BE2C (cell line): ENCODE results near the gene TASP1.
"Not testable (repeated sequence)": the region's sequence is repeated elsewhere in the genome, so short reads cannot be mapped to it uniquely, and the experiment has no call there.

Experiments used
- DNase-seq: peaks from one replicate; pipeline ENCODE4 v3.0.0-alpha.2; 2020
- H3K27me3 ChIP-seq: fragments of 250-450 bp; sonication (Bioruptor Pico); 2 replicates; pipeline ENCODE4 v1.5.1; 2020; ENCODE audit warnings: mild to moderate bottlenecking
- H3K36me3 ChIP-seq: fragments of 250-450 bp; sonication (Bioruptor Pico); 2 replicates; pipeline ENCODE4 v1.5.1; 2020; ENCODE audit warnings: mild to moderate bottlenecking
- H3K4me1 ChIP-seq: fragments of 250-450 bp; sonication (Bioruptor Pico); 2 replicates; pipeline ENCODE4 v1.5.1; 2020
- H3K4me3 ChIP-seq: 2 replicates; pipeline ENCODE4 v1.5.1; 2011; ENCODE audit warnings: low read depth, low read length
- H3K9me3 ChIP-seq: fragments of 250-450 bp; sonication (Bioruptor Pico); 2 replicates; pipeline ENCODE4 v1.5.1; 2020
- TF ChIP-seq, protein P1 (sequence below): IDR thresholded peaks from 2 replicates; pipeline ENCODE4 v1.5.1; 2012; ENCODE audit warnings: mild to moderate bottlenecking, low read depth, low read length

Gene TASP1

DNA sequence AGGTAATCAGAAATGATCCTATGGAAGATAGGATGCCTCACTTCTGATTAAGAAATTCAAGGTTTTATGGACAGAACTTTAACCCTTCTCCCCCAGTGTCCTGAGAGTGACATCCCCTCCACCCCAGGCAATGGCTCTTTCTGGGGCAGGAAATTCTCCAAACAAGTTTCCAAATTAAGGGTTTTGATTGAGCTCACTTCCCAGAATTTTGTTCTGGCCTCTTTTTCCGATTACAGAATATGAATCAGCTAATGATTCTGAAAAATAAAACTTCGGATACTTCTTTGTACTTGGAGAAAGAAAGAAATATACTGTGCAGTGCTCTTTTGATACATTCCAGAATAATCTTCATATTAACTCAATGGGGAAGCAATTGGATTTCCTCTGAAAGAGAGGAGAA is 32.8 kb upstream of the TASP1 start:
- no peaks in the 10 kb centered on the region for H3K9me3 ChIP-seq
- H3K36me3 ChIP-seq: no peaks in the 10 kb centered on the region
- no peak overlapping the region for H3K4me3 ChIP-seq
- TF ChIP-seq, protein P1, sequence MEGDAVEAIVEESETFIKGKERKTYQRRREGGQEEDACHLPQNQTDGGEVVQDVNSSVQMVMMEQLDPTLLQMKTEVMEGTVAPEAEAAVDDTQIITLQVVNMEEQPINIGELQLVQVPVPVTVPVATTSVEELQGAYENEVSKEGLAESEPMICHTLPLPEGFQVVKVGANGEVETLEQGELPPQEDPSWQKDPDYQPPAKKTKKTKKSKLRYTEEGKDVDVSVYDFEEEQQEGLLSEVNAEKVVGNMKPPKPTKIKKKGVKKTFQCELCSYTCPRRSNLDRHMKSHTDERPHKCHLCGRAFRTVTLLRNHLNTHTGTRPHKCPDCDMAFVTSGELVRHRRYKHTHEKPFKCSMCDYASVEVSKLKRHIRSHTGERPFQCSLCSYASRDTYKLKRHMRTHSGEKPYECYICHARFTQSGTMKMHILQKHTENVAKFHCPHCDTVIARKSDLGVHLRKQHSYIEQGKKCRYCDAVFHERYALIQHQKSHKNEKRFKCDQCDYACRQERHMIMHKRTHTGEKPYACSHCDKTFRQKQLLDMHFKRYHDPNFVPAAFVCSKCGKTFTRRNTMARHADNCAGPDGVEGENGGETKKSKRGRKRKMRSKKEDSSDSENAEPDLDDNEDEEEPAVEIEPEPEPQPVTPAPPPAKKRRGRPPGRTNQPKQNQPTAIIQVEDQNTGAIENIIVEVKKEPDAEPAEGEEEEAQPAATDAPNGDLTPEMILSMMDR: no peak
- peaks cover 10% of the 10 kb centered on the region for H3K27me3 ChIP-seq
- H3K4me1 ChIP-seq: no peaks in the 10 kb centered on the region
- no peak for DNase-seq

DNA sequence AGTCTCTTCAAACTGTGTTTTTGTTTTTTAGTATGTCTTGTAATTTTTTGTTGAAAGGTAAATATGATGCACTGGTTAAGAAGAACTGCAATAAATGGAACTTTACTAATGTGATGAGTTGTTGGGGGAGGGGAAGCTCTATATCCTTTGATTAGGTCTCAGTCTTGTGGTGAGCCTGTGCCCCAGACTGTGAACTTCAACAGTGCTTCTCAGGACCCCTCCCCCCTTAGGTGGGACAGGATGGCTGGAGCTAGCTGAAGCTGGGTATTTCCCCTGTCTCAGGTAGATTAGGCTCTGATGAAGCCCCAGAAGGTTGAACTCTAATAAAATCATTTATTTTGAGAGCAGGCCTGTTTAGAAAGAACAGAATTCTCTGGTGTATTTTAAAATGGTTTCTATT is 31.4 kb upstream of the TASP1 start:
- H3K27me3 ChIP-seq: peaks cover 10% of the 10 kb centered on the region
- no peak for DNase-seq
- no peaks in the 10 kb centered on the region for H3K4me1 ChIP-seq
- TF ChIP-seq, protein P1: no peak
- no peaks in the 10 kb centered on the region for H3K36me3 ChIP-seq
- H3K4me3 ChIP-seq: no peak overlapping the region
- H3K9me3 ChIP-seq: no peaks in the 10 kb centered on the region

DNA sequence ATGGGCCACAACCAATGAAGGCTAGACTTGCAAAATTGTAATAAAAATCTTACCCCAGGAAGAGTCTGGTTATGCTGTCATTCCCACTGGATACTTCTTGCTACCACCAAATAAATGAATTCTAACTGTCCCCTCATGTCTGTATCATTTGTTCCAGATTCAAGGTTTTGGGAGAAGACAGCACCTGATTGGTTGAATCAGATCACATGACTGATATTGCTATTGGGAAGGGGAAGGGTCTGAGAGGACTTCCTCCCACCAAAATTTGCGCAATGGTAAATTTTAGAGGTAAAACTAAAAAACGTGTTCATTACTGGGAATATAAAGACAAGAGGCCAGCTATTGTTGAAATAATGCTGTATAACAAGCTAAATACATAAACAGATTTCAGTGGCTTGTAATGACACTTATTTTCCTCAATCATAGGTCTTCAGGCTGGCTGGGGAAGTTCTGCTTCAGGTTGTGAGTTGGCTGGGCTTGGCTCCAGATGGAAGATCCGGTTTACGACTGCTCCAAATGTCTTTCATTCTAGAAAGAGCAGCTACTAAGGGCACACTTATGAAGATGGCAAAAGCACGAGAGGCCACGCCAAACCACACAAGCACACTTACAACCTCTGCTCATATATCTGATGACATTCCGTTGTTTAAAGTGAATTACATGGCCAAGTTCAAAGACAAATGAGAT is 27.1 kb upstream of the TASP1 start:
- H3K4me3 ChIP-seq: no peak overlapping the region
- DNase-seq: no peak
- no peaks in the 10 kb centered on the region for H3K9me3 ChIP-seq
- no peaks in the 10 kb centered on the region for H3K36me3 ChIP-seq
- TF ChIP-seq, protein P1: no peak
- H3K27me3 ChIP-seq: peaks cover 25% of the 10 kb centered on the region
- no peaks in the 10 kb centered on the region for H3K4me1 ChIP-seq

DNA sequence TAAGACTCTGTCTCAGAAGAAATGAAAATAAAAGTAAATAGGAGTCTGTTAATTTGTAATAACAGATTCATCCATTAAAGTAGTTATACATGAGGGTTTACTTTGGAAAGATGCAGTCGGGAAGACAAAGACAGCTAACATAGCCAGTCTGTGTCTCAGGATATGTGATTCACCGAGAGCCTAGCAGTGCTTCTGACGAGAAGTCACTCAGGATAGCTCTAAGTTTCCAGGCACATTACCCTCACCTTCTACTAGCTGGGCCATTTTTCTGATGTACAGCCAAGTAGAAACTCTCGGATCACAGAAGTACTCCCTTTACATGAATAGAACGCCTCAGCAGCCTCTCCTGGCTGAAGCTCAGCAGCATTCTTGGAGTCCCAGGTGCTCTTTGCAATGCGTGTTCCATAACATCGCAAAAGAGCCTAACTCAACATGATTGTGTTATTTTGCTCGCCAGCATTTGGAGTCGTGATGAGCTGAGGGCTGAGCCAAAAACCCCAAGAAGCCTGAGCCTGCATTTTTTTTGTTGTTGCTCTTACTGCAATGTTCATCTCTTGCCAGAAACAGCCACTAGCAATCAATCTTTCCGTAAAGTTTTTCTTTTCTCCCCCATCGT is 22.4 kb upstream of the TASP1 start:
- H3K4me3 ChIP-seq: no peak overlapping the region
- peaks cover 25% of the 10 kb centered on the region for H3K27me3 ChIP-seq
- H3K36me3 ChIP-seq: no peaks in the 10 kb centered on the region
- TF ChIP-seq, protein P1: no peak
- no peaks in the 10 kb centered on the region for H3K4me1 ChIP-seq
- H3K9me3 ChIP-seq: no peaks in the 10 kb centered on the region
- DNase-seq: no peak

DNA sequence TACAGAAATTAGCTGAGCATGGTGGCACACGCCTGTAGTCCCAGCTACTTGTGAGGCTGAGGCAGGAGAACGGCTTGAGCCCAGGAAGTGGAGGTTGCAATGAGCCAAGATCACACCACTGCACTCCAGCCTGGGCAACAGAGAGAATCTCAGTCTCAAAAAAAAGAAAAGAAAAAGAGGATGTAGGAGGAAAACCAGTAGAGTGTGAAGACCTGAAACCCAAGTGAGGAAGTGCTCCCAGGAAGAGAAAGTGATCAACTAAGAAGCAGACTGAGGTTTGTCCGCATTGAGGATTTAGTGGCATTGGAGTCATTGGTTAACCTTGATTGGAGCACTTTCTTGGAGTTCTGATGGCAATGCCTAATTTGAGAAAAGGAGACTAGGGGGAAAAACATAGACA is 20.6 kb upstream of the TASP1 start:
- H3K27me3 ChIP-seq: peaks cover 25% of the 10 kb centered on the region
- H3K9me3 ChIP-seq: no peaks in the 10 kb centered on the region
- TF ChIP-seq, protein P1: no peak
- H3K4me1 ChIP-seq: no peaks in the 10 kb centered on the region
- DNase-seq: no peak
- no peak overlapping the region for H3K4me3 ChIP-seq
- H3K36me3 ChIP-seq: no peaks in the 10 kb centered on the region

DNA sequence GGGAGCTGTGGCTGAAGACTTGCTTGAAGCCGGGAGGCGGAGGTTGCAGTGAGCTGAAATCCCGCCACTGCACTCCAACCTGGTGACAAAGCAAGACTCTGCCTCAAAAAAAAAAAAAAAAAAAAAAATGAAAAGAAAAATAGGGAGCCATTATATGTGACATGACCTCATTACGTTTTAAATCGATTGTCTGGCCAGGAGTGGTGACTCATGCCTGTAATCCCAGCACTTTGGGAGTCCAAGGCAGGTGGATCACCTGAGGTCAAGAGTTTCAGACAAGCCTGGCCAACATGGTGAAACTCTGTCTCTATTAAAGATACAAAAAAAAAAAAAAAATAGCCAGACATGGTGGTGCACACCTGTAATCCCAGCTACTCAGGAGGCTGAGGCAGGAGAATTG is 19.3 kb upstream of the TASP1 start:
- peaks cover 21% of the 10 kb centered on the region for H3K27me3 ChIP-seq
- DNase-seq, H3K4me3 ChIP-seq, H3K9me3 ChIP-seq, H3K36me3 ChIP-seq, H3K4me1 ChIP-seq: not testable (repeated sequence)
